Activated CD8-positive, alpha-beta memory T cell treated with anti-CD3 and anti-CD28 coated beads for 4 hours (primary cell): ENCODE measurements around the gene ZNF613.
A peak's percentile ranks its signal among the peaks of the same experiment; 100 is the strongest.
"Not testable (repeated sequence)": the region's sequence is repeated elsewhere in the genome, so short reads cannot be mapped to it uniquely, and the experiment has no call there.

Source experiments
- DNase-seq, 2 donors: peaks; one replicate each; pipeline ENCODE4 v3.0.0-alpha.2; 2020; ENCODE audit warnings: low read depth in 2 of 2

Gene ZNF613

GRCh38 chr19:51926784-51927741, at the start of gene ZNF613:
Gene ZNF613 (plus strand): TSS chr19:51927472. CDS start chr19:51936221, 8,749 bp downstream.
- peak; percentile 69 to 77 for DNase-seq

GRCh38 chr19:51882518-51882917, 44.8 kb upstream of the ZNF613 start:
- no peak for DNase-seq

- no peak for DNase-seq
Observed at GRCh38 chr19:51884713-51885112, 42.6 kb upstream of the ZNF613 start.

- DNase-seq = peak; percentile 14 to 45
Observed at GRCh38 chr19:51887522-51888498, 39.5 kb upstream of the ZNF613 start, which contains the start of gene ZNF577. Gene ZNF577 (minus strand): TSS chr19:51887951. CDS start chr19:51880382, 7,569 bp downstream.

GRCh38 chr19:51889934-51890333, 37.3 kb upstream of the ZNF613 start:
- DNase-seq = no peak

GRCh38 chr19:51891193-51891747, 36.0 kb upstream of the ZNF613 start:
- no peak for DNase-seq

- no peak for DNase-seq
Observed at GRCh38 chr19:51901860-51902259, 25.4 kb upstream of the ZNF613 start.

- DNase-seq = no peak
Observed at GRCh38 chr19:51903192-51903591, 24.1 kb upstream of the ZNF613 start.

- DNase-seq = peak; percentile 50 to 64
Observed at GRCh38 chr19:51904331-51905165, 22.7 kb upstream of the ZNF613 start, which contains the start of gene ZNF649. Gene ZNF649 (minus strand): TSS chr19:51905017. CDS start chr19:51900107, 4,910 bp downstream.

GRCh38 chr19:51905206-51905605, 22.1 kb upstream of the ZNF613 start:
- no peak for DNase-seq

- not testable (repeated sequence) for DNase-seq
Observed at GRCh38 chr19:51905639-51906038, 21.6 kb upstream of the ZNF613 start.

GRCh38 chr19:51906108-51906507, 21.2 kb upstream of the ZNF613 start:
- DNase-seq = not testable (repeated sequence)

- not testable (repeated sequence) for DNase-seq
Observed at GRCh38 chr19:51907981-51908380, 19.3 kb upstream of the ZNF613 start.

- no peak for DNase-seq
Observed at GRCh38 chr19:51915324-51915867, 11.9 kb upstream of the ZNF613 start.

GRCh38 chr19:51916167-51916566, 11.1 kb upstream of the ZNF613 start:
- DNase-seq = no peak

GRCh38 chr19:51919606-51920005, 7.7 kb upstream of the ZNF613 start:
- DNase-seq = no peak

GRCh38 chr19:51921949-51922348, 5.3 kb upstream of the ZNF613 start:
- no peak for DNase-seq

- DNase-seq = no peak
Observed at GRCh38 chr19:51926426-51926783, 867 bp upstream of the ZNF613 start.

GRCh38 chr19:51927859-51928258, 587 bp downstream of the ZNF613 start:
- no peak for DNase-seq

GRCh38 chr19:51931921-51932320, 4.6 kb downstream of the ZNF613 start:
- DNase-seq = no peak
